HG03432 (cell line): ENCODE results near the gene MLH3.

ENCODE experiments used
- ATAC-seq: cut with Tn5 transposase; IDR thresholded peaks from one replicate; pipeline ENCODE4 v1.9.1; 2021; ENCODE audit warnings: mild to moderate bottlenecking, moderate library complexity; ENCODE audit not compliant: unreplicated experiment

MLH3 gene

GRCh38 chr14:75067212-75067611 lies 15.9 kb upstream of the MLH3 start:
- no peak for ATAC-seq

GRCh38 chr14:75066691-75067090 lies 15.4 kb upstream of the MLH3 start:
- no peak for ATAC-seq

GRCh38 chr14:75064205-75064567 lies 12.9 kb upstream of the MLH3 start:
- no peak for ATAC-seq

- ATAC-seq = peak; percentile 96
Measured at GRCh38 chr14:75063491-75064204, 12.4 kb upstream of the MLH3 start, which contains the start of gene ACYP1. TSS of gene ACYP1 (minus strand) at chr14:75064024. CDS start at chr14:75063553, 471 bp downstream.

GRCh38 chr14:75063013-75063412 lies 11.7 kb upstream of the MLH3 start:
- no peak for ATAC-seq

- ATAC-seq = no peak
Measured at GRCh38 chr14:75060420-75060819, 9.2 kb upstream of the MLH3 start.

- no peak for ATAC-seq
Measured at GRCh38 chr14:75059642-75060041, 8.4 kb upstream of the MLH3 start.

GRCh38 chr14:75054421-75054820 lies 3.2 kb upstream of the MLH3 start:
- no peak for ATAC-seq

GRCh38 chr14:75053396-75054291 lies 2.4 kb upstream of the MLH3 start:
- no peak for ATAC-seq

GRCh38 chr14:75051556-75051899 lies 261 bp upstream of the MLH3 start:
- ATAC-seq = no peak

GRCh38 chr14:75049731-75050201 lies 1.5 kb downstream of the MLH3 start:
- no peak for ATAC-seq

- ATAC-seq = no peak
Measured at GRCh38 chr14:75049136-75049535, 2.1 kb downstream of the MLH3 start.

GRCh38 chr14:75048101-75048500 lies 3.2 kb downstream of the MLH3 start:
- no peak for ATAC-seq

GRCh38 chr14:75047506-75047905 lies 3.8 kb downstream of the MLH3 start:
- no peak for ATAC-seq

GRCh38 chr14:75046899-75047298 lies 4.4 kb downstream of the MLH3 start:
- ATAC-seq = no peak

- no peak for ATAC-seq
Measured at GRCh38 chr14:75046275-75046674, 5.0 kb downstream of the MLH3 start.

- ATAC-seq = no peak
Measured at GRCh38 chr14:75044752-75045151, 6.5 kb downstream of the MLH3 start.

GRCh38 chr14:75044322-75044721 lies 6.9 kb downstream of the MLH3 start:
- no peak for ATAC-seq

GRCh38 chr14:75042035-75042434 lies 9.2 kb downstream of the MLH3 start:
- no peak for ATAC-seq

- ATAC-seq = no peak
Measured at GRCh38 chr14:75041613-75042012, 9.7 kb downstream of the MLH3 start.

GRCh38 chr14:75040959-75041358 lies 10.3 kb downstream of the MLH3 start:
- ATAC-seq = no peak

- no peak for ATAC-seq
Measured at GRCh38 chr14:75040507-75040906, 10.8 kb downstream of the MLH3 start.
